Measurements from ENCODE around the gene SNHG17.
"Not testable (repeated sequence)": the region's sequence is repeated elsewhere in the genome, so short reads cannot be mapped to it uniquely, and the experiment has no call there.

SNHG17 gene

DNA sequence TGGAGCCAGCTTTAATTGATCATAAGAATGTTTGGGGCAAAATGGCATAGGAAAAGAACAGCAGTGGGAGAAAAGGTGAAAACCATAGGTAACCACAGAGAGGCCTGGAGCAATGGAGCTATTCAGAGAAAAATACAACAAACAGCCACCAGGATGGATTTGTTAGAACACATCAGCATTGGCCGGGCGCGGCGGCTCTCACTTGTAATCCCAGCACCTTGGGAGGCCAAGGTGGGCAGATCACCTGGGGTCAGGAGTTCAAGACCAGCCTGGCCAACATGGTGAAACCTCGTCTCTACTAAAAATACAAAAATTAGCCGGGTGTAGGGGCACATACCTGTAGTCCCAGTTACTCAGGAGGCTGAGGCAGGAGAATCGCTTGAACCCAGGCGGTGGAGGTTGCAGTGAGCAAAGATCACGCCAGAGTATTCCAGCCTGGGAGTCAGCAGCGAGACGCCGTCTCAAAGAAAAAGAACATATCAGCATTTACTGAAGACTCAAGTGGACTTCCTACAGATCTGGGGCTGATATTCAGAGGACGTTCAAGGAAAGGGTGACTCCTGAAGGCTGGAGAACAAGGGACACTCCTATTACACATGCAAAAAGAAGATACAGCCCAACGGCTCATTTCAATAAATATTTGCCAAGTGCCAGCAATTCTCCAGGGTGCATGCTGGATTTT is 20.2 kb downstream of the SNHG17 start:
- DNase-seq, result no peak

DNA sequence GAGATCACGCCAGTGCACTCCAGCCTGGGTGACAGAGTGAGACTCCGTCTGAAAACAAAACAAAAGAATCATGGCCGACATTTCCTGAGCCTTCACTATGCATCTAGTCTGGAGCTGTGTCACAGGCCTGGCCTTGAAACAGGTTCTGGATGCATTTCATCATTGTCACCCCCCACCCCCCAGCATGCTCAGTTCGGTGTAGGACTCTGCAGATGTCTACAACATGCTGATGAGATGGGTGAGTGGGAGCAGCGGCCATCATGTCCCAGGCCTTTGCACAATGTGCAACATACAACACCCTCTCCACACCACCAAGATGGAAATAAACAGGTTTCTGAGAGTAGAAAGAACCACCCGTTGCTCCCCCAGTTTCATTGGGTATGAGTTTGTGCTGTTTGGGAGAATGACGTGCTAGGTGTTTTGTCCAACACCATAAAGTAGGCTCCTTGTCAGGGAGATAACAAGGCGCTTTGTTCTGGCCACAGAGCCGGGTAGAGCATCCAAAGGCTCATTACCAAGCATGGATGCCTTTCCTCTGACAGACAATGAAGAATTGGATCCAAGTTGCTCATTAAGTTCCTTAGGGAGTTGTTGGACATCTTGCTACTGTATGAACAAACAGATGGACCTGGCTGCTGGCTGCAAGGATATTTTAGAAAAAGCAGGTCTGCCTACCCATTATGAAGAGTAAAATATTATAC is 22.1 kb downstream of the SNHG17 start:
- no peak for DNase-seq

GRCh38 chr20:38407822-38408221 is 27.3 kb downstream of the SNHG17 start:
- DNase-seq, result not testable (repeated sequence)

- no peak for DNase-seq
Observed at GRCh38 chr20:38407321-38407720, 27.8 kb downstream of the SNHG17 start.

DNA sequence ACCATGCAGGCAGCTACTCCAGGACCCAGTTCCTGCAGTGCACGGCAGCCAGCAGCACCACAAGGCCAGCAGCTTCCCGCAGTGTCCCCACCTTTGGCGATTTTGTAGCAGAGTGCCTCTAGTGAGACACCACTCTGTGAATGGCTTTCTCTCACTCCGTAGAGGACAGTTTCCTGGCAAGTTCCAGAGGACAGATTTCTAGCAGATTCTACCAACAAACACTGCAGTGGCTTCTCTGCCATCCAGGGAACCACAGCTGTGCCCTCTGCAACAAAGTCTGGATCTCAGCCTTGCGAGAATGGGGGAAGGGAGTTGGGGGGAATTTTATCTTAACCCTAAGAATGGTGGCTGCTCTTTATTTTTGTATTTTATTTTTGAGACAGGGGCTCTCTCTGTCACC is 28.7 kb downstream of the SNHG17 start:
- no peak for DNase-seq

DNA sequence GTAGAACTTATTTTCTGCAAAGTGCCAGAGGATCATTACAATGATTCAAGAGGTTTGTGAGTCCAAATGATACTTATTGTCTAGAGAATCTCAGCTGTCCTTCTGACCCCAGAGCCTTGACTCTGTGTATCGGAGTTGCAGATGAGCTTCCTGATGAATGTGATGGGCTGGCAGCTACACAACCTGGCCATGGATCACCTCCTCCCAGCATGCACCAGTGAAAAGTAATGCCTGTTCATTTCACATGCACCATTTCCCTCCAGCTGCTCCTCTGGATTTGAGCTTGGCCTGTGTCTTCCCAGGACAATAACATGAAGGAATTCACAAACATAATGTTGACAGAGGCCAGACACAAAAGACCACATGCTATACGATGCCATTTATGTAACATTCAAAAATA is 30.0 kb downstream of the SNHG17 start:
- DNase-seq, result no peak

GRCh38 chr20:38404016-38404415 is 31.1 kb downstream of the SNHG17 start:
- no peak for DNase-seq

DNA sequence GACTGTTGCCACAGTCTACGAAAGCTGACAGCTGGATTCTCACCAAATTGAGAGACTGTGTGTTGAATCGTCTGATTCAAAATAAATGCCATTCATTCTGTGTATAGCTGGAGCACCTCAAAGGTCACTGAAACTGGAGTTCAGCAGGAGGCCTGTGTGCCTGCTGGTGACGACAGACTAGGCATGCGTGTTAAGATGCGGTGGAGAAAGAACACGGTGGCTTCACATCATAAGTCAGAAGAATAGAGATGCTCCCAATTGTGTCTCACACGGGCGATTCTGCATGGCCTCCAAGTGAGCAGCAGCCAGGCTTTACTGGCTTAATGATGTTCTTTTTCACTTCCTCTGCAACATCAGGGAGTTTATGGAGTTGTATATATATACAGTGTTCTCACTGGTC is 32.3 kb downstream of the SNHG17 start:
- no peak for DNase-seq

DNA sequence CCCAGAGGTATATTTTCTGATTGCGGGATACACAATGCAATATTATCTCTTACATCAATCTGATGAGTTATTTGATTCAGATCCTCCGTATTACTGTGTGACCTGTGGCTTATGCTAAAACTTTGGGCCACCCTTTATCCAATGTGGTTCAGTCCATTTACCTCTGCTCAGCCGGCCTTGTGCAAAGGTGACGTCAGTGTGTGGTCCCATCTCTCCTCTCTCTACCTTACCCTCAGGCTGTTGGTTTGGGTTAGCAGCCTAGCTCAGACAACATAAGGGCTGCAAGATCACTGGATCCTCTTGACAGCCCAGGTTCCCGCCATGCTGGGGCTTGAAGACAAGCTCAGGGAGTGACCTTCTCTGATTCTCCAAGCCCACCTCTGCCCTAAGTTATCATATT is 33.0 kb downstream of the SNHG17 start:
- DNase-seq, result no peak

DNA sequence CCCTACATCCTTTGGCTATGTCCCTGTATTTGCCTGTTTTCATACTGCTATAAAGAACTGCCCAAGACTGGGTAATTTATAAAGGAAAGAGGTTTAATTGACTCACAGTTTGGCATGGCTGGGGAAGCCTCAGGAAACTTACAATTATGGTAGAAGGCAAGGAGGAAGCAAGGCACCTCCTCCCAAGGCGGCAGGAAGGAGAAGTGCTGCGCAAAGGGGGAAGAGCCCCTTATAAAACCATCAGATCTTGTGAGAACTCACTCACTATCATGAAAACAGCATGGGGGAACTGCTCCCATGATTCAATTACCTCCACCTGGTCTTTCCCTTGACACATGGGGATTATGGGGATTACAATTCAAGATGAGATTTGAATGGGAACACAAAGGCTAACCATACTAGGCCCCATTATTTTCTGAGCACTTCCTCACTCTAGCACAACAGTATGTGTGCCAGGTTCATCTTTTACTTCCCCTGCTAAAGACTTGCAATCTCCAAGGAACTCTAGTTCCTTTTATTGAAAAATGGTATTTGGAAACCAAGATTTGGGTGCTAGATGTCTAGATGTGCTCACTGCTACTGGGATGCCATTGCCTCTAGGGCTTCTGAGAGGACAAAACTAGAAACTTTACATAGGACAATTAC is 39.3 kb downstream of the SNHG17 start:
- DNase-seq, result not testable (repeated sequence)

DNA sequence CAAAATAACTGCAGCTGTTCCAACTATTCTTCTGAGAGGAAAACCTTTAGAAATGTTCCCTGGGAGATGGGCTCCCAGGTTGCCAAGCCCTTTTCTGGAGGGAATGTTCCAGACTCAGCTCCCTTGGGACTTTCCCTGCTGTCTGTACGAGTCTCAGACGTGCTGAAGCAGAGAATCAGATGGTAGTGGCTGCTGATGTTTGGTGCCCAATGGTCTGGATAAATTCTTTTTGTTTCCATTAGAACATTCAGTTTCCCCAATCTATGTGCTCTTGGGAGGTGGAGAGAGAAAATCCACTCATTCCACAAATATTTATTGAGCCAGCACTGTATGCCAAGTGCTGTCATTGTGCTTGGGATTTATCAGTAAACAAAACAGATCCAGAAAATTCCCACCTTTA is 40.0 kb downstream of the SNHG17 start:
- DNase-seq, result no peak

DNA sequence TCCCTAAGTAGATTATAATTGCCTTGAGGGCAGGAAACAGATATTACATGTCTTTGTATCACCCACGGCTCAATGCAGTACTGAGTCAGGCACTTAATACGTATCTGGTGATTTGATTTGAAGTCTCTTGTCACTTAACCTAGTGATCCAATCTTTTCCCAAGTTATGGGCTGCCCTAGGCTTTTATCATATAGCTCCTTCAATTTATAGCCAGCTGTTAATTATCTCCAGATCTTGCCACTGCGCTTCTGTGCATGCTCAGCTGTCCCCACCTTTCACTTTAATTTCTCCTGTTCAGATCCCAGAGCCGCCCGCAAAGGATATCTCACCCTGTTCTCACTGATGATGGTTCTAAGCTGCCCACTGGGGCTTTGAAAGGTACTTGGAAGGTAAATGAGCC is 41.9 kb downstream of the SNHG17 start:
- no peak for DNase-seq

- no peak for DNase-seq
Observed at GRCh38 chr20:38392356-38392755, 42.8 kb downstream of the SNHG17 start.

- DNase-seq, result no peak
Observed at GRCh38 chr20:38387953-38388352, 47.2 kb downstream of the SNHG17 start.

- DNase-seq, result no peak
Observed at GRCh38 chr20:38386851-38387250, 48.3 kb downstream of the SNHG17 start.

DNA sequence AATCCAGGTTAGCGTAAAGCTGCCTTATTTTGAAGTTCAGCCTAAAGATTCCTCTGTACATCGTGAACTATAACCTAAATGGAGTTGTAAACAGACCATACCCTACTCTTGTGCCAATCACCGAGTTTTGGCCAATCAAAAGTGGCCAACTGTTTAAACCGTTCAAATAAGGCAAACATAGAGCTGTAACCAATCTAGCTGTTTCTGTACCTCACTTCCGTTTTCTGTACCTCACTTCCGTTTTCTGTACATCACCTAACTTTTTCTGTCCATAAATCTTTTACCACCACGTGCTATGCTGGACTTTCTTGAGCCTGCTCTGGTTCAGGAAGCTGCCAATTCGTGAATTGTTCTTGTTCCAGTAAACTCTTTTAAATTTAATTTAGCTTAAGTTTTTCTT is 49.1 kb downstream of the SNHG17 start:
- DNase-seq, result no peak

DNA sequence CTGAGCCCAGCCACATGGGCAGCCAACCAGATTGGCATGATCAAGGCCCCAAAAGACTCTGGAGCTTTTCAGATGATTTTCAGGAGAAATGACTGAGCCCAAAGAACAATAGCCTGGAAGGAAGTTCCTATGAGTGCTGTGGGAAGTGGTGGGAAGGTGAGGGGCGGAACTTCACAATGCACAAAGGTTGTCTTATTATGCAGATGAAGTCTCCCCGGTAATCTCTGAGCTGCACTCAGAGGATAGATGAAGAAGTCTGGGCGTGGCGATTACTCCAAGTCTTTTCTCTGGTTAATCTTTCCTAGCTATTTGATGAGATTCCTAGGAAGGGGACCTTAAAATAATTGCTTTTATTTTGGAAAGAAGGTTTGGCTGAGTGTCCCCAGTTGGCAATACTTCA is 52.0 kb downstream of the SNHG17 start:
- no peak for DNase-seq

- not testable (repeated sequence) for DNase-seq
Observed at GRCh38 chr20:38377838-38378237, 57.3 kb downstream of the SNHG17 start.

GRCh38 chr20:38377039-38377685 is 58.0 kb downstream of the SNHG17 start:
- DNase-seq, result no peak

- no peak for DNase-seq
Observed at GRCh38 chr20:38373898-38374297, 61.2 kb downstream of the SNHG17 start.

DNA sequence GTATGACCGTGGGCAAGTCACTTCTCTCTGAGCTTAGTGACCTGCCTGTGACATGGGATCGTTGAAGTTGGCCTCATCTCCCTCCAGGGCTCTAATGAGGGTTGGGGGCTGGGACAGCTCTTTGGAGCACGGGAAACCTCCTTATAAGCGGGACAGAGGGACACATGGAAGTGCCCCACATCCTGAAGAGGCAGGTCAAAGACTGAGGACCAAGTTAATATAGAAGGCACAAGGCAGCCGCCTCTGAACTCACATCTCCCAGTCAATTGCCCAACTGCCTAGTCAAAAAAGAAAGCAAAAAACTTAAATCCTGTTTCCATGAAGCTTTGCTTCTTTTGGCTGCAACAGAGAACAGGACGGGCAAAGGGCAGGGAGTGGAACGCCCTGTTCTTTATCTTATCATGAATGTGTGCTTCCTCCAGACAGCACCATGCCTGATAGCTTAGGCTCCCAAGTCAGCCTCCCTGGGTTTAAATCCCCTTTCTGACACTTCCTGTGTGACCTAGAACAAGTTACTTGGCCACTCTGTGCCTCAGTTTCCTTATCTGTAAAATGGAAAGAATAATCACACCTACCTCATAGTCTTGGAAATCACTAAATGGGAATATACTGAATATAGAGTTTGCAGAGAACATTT is 61.8 kb downstream of the SNHG17 start:
- no peak for DNase-seq

DNA sequence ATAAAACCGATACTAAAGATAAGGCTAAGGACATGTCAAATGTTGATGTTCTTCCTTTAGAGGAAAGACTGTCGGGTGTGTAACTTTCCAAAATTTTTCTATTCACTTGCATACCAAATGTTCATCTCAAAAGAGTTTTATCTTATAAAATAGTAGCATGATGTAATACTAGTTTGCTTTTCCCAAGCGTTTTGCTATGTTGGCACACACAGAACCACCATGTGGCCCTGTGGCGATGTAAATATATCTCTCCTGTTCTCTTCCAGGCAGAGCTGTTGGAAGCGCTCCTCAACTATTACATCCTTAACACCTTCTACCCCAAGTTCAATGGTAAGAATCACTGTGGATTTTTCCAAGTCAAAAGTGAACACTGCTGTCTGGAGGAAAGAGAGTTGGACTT is 62.3 kb downstream of the SNHG17 start:
- DNase-seq, result no peak

Data from left hindlimb (tissue), 1 donor.